Epithelial cell of proximal tubule (primary cell): ENCODE results near the gene GABRG2. TPM values are rescaled to one million over a fixed set of nuclear protein-coding genes. Genes with fewer than 3 reads are reported as not detected.
"Not testable (repeated sequence)": the region's sequence is repeated elsewhere in the genome, so short reads cannot be mapped to it uniquely, and the experiment has no call there.

ENCODE experiments used
- DNase-seq: peaks from one replicate; pipeline ENCODE4 v3.0.0-alpha.2; 2011; ENCODE audit warnings: low read depth
- H3K4me3 ChIP-seq: 2 replicates; pipeline ENCODE4 v1.5.1; 2011; ENCODE audit warnings: low read depth, mild to moderate bottlenecking, low read length
- CTCF ChIP-seq: conservative IDR thresholded peaks from 2 replicates; pipeline ENCODE4 v1.5.1; 2012; ENCODE audit warnings: low read depth, mild to moderate bottlenecking, low read length
- total RNA-seq: library from RNA; depleted of rRNA; stranded (reverse); fragments of >200 nt; gene quantifications from 2 replicates; pipeline ENCODE4 v1.2.3, GENCODE V29; 2015

Gene GABRG2
- total RNA-seq: not detected in 2 replicates

GRCh38 chr5:162067655-162068411, at the start of gene GABRG2:
TSS of gene GABRG2 (plus strand) at chr5:162067773. CDS start at chr5:162068000, 227 bp downstream.
- H3K4me3 ChIP-seq: no peak within 1 kb of the TSS
- no peak for DNase-seq
- no peak for TF ChIP-seq CTCF

- H3K4me3 ChIP-seq: no peak overlapping the region
- TF ChIP-seq CTCF: no peak
- DNase-seq: no peak
These were observed 42.3 kb upstream of the GABRG2 start for GRCh38 chr5:162025312-162025711.

GRCh38 chr5:162026803-162027202, 40.8 kb upstream of the GABRG2 start:
- TF ChIP-seq CTCF: no peak
- no peak overlapping the region for H3K4me3 ChIP-seq
- no peak for DNase-seq

- no peak for TF ChIP-seq CTCF
- DNase-seq: no peak
These were observed 30.1 kb upstream of the GABRG2 start for GRCh38 chr5:162037431-162037830.

GRCh38 chr5:162047279-162047678, 20.3 kb upstream of the GABRG2 start:
- no peak overlapping the region for H3K4me3 ChIP-seq
- no peak for DNase-seq
- no peak for TF ChIP-seq CTCF

More at GRCh38 chr5:162037431-162037830, 30.1 kb upstream of the GABRG2 start:
- H3K4me3 ChIP-seq: no peak overlapping the region

- TF ChIP-seq CTCF: no peak
- no peak for DNase-seq
- H3K4me3 ChIP-seq: no peak overlapping the region
These were observed 14.9 kb upstream of the GABRG2 start for GRCh38 chr5:162052676-162053075.

- DNase-seq, H3K4me3 ChIP-seq: not testable (repeated sequence)
These were observed 12.5 kb upstream of the GABRG2 start for GRCh38 chr5:162055095-162055494.
